C4-2B (cell line): ENCODE results near the gene HLA-G.

Source experiments
- ZFX ChIP-seq: fragments of 450-650 bp; IDR thresholded peaks from 2 replicates; pipeline ENCODE4 v1.6.1; 2017
- TF ChIP-seq, protein P1 (sequence below): fragments of 450-650 bp; conservative IDR thresholded peaks from 2 replicates; pipeline ENCODE4 v1.5.1; 2017; ENCODE audit warnings: mild to moderate bottlenecking

DNA sequence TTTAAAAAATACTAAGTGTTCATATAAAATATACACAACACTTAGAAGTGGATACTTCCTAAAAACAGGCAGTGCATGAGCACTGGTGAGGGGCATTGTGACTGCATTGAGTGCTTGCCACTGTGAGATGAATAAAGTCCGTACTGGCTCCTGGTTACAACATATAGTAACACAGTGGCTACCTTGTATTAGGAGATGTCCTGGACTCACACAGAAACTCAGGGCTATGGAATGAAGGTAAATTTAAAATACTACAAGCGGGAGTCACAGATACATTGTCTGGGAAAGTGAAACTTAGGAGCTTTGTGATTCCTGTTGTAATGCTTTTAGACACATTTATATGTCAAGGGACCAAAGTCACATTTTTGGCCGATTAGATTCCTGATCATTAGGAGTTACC, 36.5 kb upstream of the HLA-G start:
- TF ChIP-seq, protein P1, sequence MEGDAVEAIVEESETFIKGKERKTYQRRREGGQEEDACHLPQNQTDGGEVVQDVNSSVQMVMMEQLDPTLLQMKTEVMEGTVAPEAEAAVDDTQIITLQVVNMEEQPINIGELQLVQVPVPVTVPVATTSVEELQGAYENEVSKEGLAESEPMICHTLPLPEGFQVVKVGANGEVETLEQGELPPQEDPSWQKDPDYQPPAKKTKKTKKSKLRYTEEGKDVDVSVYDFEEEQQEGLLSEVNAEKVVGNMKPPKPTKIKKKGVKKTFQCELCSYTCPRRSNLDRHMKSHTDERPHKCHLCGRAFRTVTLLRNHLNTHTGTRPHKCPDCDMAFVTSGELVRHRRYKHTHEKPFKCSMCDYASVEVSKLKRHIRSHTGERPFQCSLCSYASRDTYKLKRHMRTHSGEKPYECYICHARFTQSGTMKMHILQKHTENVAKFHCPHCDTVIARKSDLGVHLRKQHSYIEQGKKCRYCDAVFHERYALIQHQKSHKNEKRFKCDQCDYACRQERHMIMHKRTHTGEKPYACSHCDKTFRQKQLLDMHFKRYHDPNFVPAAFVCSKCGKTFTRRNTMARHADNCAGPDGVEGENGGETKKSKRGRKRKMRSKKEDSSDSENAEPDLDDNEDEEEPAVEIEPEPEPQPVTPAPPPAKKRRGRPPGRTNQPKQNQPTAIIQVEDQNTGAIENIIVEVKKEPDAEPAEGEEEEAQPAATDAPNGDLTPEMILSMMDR = no peak
- TF ChIP-seq ZFX = no peak
